WERI-Rb-1 (cell line): ENCODE measurements around the gene RPL35.
A peak's percentile ranks its signal among the peaks of the same experiment; 100 is the strongest.
"Not testable (repeated sequence)": the region's sequence is repeated elsewhere in the genome, so short reads cannot be mapped to it uniquely, and the experiment has no call there.

Experiments
- DNase-seq: peaks from one replicate; pipeline ENCODE4 v3.0.0-alpha.2; 2020
- H3K27ac ChIP-seq: fragments of 250-450 bp; sonication (Bioruptor Pico); 2 replicates; pipeline ENCODE4 v1.5.1; 2020; ENCODE audit warnings: mild to moderate bottlenecking, moderate library complexity
- H3K27me3 ChIP-seq: fragments of 250-450 bp; sonication (Bioruptor Pico); 2 replicates; pipeline ENCODE4 v1.5.1; 2021; ENCODE audit warnings: mild to moderate bottlenecking, low read depth, moderate library complexity; ENCODE audit not compliant: insufficient read depth, severe bottlenecking
- H3K36me3 ChIP-seq: fragments of 250-450 bp; sonication (Bioruptor Pico); 2 replicates; pipeline ENCODE4 v1.5.1; 2020; ENCODE audit warnings: mild to moderate bottlenecking, moderate library complexity
- H3K4me3 ChIP-seq: 2 replicates; pipeline ENCODE4 v1.5.1; 2011; ENCODE audit warnings: low read depth, mild to moderate bottlenecking, control low read depth, low read length
- H3K9me3 ChIP-seq: fragments of 250-450 bp; sonication (Bioruptor Pico); 2 replicates; pipeline ENCODE4 v1.5.1; 2021; ENCODE audit warnings: mild to moderate bottlenecking, moderate library complexity; ENCODE audit not compliant: severe bottlenecking
- TF ChIP-seq, protein P1 (sequence below): IDR thresholded peaks from 2 replicates; pipeline ENCODE4 v1.5.1; 2011; ENCODE audit warnings: low read depth, mild to moderate bottlenecking, control low read depth, inconsistent platforms, low read length

The RPL35 gene

DNA sequence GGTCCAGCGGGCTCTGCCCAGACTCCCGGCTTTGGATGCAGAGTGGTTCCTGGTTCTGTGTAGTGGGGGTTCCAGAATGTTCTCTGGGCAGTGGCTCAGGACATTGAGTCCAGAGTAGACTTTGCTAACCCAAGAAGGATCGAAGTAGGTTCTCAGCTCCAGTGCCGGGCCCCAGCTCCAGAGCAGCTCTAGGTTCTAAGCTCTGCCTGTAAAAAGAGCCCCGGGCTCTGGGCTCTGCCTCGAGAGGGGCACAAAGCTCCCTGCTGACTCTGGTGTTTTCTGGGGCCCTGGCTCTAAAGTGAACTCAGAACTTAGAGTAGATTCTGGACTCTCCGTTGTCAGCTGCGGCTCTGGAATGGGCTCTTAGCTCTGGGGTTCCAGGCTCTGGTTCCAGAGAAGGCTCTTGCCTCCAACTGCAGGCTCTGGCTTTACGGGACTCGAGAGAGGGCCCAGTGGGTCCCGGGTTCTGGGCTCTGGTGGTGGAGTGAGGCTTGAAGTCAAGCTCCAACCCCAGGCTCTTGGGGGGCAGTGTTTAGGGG is 8.1 kb downstream of the RPL35 start:
- Histone ChIP-seq H3K27me3 (no peaks in the 10 kb centered on the region), H3K9me3 (no peaks in the 10 kb centered on the region), H3K27ac (no peak overlapping the region; the same call in 1 of the 2 replicates), H3K36me3 (peaks cover 35% of the 10 kb centered on the region), H3K4me3 (peak overlapping the region; percentile 40)
- TF ChIP-seq, protein P1, sequence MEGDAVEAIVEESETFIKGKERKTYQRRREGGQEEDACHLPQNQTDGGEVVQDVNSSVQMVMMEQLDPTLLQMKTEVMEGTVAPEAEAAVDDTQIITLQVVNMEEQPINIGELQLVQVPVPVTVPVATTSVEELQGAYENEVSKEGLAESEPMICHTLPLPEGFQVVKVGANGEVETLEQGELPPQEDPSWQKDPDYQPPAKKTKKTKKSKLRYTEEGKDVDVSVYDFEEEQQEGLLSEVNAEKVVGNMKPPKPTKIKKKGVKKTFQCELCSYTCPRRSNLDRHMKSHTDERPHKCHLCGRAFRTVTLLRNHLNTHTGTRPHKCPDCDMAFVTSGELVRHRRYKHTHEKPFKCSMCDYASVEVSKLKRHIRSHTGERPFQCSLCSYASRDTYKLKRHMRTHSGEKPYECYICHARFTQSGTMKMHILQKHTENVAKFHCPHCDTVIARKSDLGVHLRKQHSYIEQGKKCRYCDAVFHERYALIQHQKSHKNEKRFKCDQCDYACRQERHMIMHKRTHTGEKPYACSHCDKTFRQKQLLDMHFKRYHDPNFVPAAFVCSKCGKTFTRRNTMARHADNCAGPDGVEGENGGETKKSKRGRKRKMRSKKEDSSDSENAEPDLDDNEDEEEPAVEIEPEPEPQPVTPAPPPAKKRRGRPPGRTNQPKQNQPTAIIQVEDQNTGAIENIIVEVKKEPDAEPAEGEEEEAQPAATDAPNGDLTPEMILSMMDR = no peak
- no peak for DNase-seq

DNA sequence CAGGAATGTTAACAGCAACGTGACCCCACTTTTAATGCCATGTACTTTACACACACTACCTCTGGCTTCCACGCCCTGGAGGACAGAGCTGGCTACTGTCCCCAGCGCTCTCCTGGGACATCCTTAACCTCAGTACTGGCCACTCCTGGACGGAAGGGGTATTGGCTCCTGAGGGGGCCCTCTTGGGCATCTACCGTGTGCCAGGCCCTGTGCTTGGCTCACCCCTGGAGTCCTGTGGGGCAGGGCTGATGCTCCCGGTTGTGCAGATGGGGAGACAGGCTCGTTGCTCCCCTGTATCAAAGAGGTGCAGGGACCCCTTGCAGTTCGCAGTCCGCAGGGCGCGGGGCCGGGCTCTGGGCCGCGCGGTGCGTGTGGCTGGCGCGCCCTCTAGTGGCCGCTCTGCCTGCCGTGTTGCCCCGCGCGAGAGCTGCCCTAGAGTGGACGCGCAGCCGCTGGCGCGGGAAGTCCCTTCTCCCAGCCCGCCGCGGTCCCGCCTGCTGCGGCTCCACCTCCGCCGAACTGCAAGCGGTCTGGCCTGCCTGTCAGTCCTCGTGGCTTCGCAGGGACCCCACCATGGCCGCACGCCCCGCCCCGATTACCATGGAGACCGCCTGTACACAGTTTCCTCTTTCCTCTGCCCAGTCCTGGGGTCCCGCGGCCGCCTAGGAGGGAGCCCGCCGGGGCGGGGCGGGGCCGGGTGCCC is 8.8 kb downstream of the RPL35 start, which contains the start of gene WDR38:
TSS of gene WDR38 (plus strand) at position 632 of the 703 bp plus-strand sequence. CDS start 72 bp downstream, outside the sequence.
- Histone ChIP-seq H3K4me3 (peak within 1 kb of the TSS; percentile 40), H3K36me3 (peaks cover 28% of the 10 kb centered on the region), H3K27me3 (no peaks in the 10 kb centered on the region), H3K27ac (peak within 1 kb of the TSS; percentile 21), H3K9me3 (no peaks in the 10 kb centered on the region)
- TF ChIP-seq, protein P1 = peak; percentile 92
- DNase-seq = peak; percentile 93

DNA sequence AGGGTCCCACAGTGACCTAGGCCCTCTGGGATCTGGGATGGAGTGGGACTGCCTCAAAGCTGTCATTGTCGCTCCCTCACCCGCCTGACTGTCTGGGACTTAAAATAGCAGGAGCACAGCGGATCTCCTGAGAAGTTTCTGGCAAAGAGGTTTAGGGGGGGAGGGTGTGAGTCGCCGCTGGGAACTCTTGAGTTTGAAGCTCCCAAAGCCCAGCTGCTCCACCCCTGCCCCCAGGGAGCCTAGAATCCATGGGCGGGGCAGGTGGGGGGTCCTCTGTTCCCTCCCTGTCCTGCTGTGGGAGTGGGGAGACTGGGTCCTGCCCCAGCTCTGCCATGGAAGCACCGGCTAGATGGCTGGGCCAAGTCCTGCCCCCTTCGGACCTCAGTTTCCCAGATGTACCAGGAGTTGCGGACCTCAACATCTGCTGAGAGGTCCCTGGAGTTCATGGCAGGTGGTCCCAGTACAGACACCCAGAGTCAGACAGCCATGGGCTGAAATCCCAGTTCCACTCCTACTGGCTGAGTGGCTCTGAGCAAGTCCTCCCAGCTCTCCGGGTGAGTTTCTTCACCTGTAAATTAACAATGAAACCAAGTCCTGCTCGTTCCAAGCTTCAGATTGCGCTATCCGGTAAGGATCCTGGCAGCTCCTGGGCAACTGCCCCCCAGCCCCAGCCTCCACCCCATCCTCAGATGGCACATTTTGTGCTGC is 9.5 kb downstream of the RPL35 start:
- no peak for DNase-seq
- H3K27ac ChIP-seq = peak overlapping the region; percentile 21; the same call in 1 of the 2 replicates
- H3K27me3 ChIP-seq = no peaks in the 10 kb centered on the region
- no peak overlapping the region for H3K4me3 ChIP-seq
- no peaks in the 10 kb centered on the region for H3K9me3 ChIP-seq
- TF ChIP-seq, protein P1 = no peak
- peaks cover 21% of the 10 kb centered on the region for H3K36me3 ChIP-seq

- no peaks in the 10 kb centered on the region for H3K36me3 ChIP-seq
- no peak overlapping the region for H3K4me3 ChIP-seq
- DNase-seq = no peak
- TF ChIP-seq, protein P1 = no peak
- no peaks in the 10 kb centered on the region for H3K27me3 ChIP-seq
- no peak overlapping the region for H3K27ac ChIP-seq
- no peaks in the 10 kb centered on the region for H3K9me3 ChIP-seq
Observed at GRCh38 chr9:124849801-124850200, 12.0 kb downstream of the RPL35 start.

DNA sequence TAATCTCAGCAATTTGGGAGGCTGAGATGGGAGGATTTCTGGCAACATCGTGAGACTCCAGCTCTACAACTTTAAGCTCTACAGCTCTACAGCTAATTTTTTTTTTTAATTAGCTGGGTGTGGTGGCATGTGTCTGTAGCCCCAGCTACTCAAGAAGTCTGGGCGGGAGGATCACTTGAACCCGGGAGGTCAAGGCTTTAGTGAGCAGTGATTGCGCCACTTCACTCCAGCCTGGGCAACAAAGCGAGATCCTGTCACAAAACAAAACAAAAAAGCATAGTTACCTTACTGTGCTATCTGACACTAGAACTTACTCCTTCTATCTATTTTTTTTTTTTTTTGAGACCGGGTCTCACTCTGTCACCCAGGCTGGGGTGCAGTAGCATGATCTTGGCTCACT is 14.8 kb downstream of the RPL35 start:
- no peaks in the 10 kb centered on the region for H3K9me3 ChIP-seq
- no peak overlapping the region for H3K27ac ChIP-seq
- H3K36me3 ChIP-seq = no peaks in the 10 kb centered on the region
- DNase-seq = no peak
- H3K4me3 ChIP-seq = no peak overlapping the region
- TF ChIP-seq, protein P1 = no peak
- no peaks in the 10 kb centered on the region for H3K27me3 ChIP-seq

GRCh38 chr9:124846467-124846866 is 15.3 kb downstream of the RPL35 start:
- H3K27ac ChIP-seq, H3K9me3 ChIP-seq, H3K27me3 ChIP-seq, H3K4me3 ChIP-seq, H3K36me3 ChIP-seq, DNase-seq: not testable (repeated sequence)
